BLaER1 treated with 17β-estradiol and CSF1 and Interleukin-3, amounts not matched to agents 10 nM and 100 nM (cell line): ENCODE measurements around the gene ZNF165.

Source experiments
- H3K27ac ChIP-seq, 11 experiments: shearing (Covaris generic); formaldehyde crosslinking; 2 replicates each; pipeline ENCODE4 v1.8.1; 2022
- H3K27me3 ChIP-seq, 11 experiments: shearing (Covaris generic); formaldehyde crosslinking; 2 replicates each; pipeline ENCODE4 v1.8.1; 2022
- H3K36me3 ChIP-seq, 11 experiments: shearing (Covaris generic); formaldehyde crosslinking; 2 replicates each; pipeline ENCODE4 v1.8.1; 2022
- H3K4me1 ChIP-seq, 10 experiments: shearing (Covaris generic); formaldehyde crosslinking; 2 replicates each; pipeline ENCODE4 v1.8.1; 2022
- H3K4me2 ChIP-seq, 11 experiments: shearing (Covaris generic); formaldehyde crosslinking; 2 replicates each; pipeline ENCODE4 v1.8.1; 2022
- H3K4me3 ChIP-seq, 10 experiments: shearing (Covaris generic); formaldehyde crosslinking; 2 replicates each; pipeline ENCODE4 v1.8.1; 2022
- H3K9ac ChIP-seq, 11 experiments: shearing (Covaris generic); formaldehyde crosslinking; 2 replicates each; pipeline ENCODE4 v1.8.1; 2022
- H3K9me3 ChIP-seq, 11 experiments: shearing (Covaris generic); formaldehyde crosslinking; replicated peaks in 1 of 11; 2 replicates each; pipeline ENCODE4 v1.8.1; 2022
- H4K20me1 ChIP-seq, 11 experiments: shearing (Covaris generic); formaldehyde crosslinking; 2 replicates each; pipeline ENCODE4 v1.8.1; 2022
- Cebpa-rat ChIP-seq, 11 experiments: shearing (Covaris generic); IDR thresholded peaks; 2 replicates each; pipeline ENCODE4 v1.8.1; 2022

Gene ZNF165

DNA sequence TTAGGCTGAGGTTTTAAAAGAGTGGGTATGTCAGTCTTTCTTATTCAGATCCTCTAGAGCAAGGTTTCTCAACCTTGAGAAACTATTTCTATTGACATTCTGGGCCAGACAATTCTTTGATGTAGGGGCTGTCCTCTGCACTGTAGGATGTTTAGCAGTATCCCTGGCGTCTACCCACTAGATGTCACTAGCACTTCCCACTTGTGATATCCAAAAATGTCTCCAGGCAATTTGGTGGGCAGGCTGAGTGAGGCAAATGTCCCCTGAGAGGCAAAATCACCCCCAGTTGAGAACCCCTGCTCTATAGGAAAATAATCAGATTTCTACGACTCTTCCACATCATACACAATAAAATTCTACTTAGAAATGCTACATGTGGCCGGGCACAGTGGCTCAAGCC is 53.6 kb downstream of the ZNF165 start:
- Histone ChIP-seq H3K9ac (peak overlapping the region in 6 of 11 experiments; percentile 24 to 66 (median 44); a peak in 7 of 22 replicates), H4K20me1 (peaks cover 3 to 44% (median 22%) of the 10 kb centered on the region in 11 experiments; a peak in 13 of 22 replicates), H3K4me1 (peaks cover 38 to 51% (median 44%) of the 10 kb centered on the region in 10 experiments), H3K36me3 (peaks cover 23 to 49% (median 42%) of the 10 kb centered on the region in 11 experiments), H3K27me3 (no peaks in the 10 kb centered on the region), H3K4me3 (peak overlapping the region in 1 of 10 experiments; percentile 20; a peak in 1 of 20 replicates), H3K27ac (peak overlapping the region in 4 of 11 experiments; percentile 58 to 75 (median 67); a peak in 6 of 22 replicates), H3K4me2 (peak overlapping the region; percentile 9 to 92 (median 41); a peak in 19 of 22 replicates), H3K9me3 (no peaks in the 10 kb centered on the region)
- no peak for TF ChIP-seq Cebpa-rat (IDR thresholded peaks at IDR 0.05)

DNA sequence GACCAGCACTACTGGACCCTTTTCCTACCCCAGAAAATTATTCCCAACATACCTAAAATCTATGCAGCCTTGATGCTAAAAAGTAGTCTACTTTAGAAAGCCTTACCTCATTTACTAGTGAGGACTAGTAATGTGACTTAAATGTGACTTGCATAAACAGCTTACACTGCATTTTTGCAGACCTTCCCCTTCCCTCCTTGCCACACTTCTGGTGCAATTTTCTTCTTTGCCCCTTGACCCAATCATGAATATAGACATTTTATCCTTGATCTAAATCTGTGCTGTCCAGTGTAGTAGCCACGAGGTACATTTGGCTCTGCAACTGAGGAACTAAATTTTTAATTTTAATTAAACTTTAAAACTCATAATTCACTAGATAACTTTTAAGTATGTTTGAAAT is 54.3 kb downstream of the ZNF165 start:
- H3K4me1 ChIP-seq: peaks cover 38 to 57% (median 45%) of the 10 kb centered on the region in 10 experiments
- H3K4me2 ChIP-seq: peak overlapping the region; percentile 9 to 92 (median 41); a peak in 19 of 22 replicates
- peak overlapping the region in 4 of 11 experiments; percentile 43 to 66 (median 54); a peak in 6 of 22 replicates for H3K9ac ChIP-seq
- H3K27me3 ChIP-seq: no peaks in the 10 kb centered on the region
- TF ChIP-seq Cebpa-rat (IDR thresholded peaks at IDR 0.05): no peak
- H3K36me3 ChIP-seq: peaks cover 16 to 42% (median 35%) of the 10 kb centered on the region in 11 experiments
- peaks cover 3 to 37% (median 20%) of the 10 kb centered on the region in 11 experiments; a peak in 12 of 22 replicates for H4K20me1 ChIP-seq
- peak overlapping the region in 2 of 10 experiments; percentile 12 to 20; a peak in 1 of 20 replicates for H3K4me3 ChIP-seq
- peak overlapping the region in 4 of 11 experiments; percentile 58 to 75 (median 67); a peak in 6 of 22 replicates for H3K27ac ChIP-seq
- H3K9me3 ChIP-seq: no peaks in the 10 kb centered on the region

DNA sequence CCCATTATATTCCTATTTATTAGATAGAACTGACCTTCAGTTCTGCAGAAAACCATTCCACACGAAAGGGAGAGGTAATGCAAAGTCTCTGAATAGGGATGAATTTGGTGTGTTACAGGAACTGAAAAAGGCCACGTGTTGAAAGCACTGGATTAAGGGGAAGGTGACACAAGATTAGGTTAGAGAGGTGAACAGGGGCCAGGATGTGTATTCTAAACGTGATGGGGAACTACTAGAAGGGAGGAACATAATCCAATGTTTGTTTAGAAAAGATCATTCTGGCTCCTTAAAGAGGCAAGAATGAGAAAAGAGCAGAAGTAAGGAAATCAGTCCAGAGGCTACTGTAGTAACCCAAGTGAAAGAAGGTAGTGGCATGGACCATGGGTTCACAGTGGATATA is 55.0 kb downstream of the ZNF165 start:
- Histone ChIP-seq H3K4me3 (peak overlapping the region; percentile 67 to 87 (median 76); a peak in 18 of 20 replicates), H3K27ac (peak overlapping the region in 9 of 11 experiments; percentile 87 to 99 (median 95); a peak in 16 of 22 replicates), H4K20me1 (peaks cover 3 to 30% (median 16%) of the 10 kb centered on the region in 11 experiments; a peak in 12 of 22 replicates), H3K9ac (peak overlapping the region; percentile 82 to 98 (median 94); a peak in 19 of 22 replicates), H3K27me3 (no peaks in the 10 kb centered on the region), H3K4me1 (peaks cover 43 to 64% (median 51%) of the 10 kb centered on the region in 10 experiments), H3K4me2 (peak overlapping the region; percentile 74 to 97 (median 88); a peak in 21 of 22 replicates), H3K36me3 (peaks cover 9 to 35% (median 28%) of the 10 kb centered on the region in 11 experiments; a peak in 21 of 22 replicates), H3K9me3 (no peaks in the 10 kb centered on the region)
- no peak for TF ChIP-seq Cebpa-rat (IDR thresholded peaks at IDR 0.05)

DNA sequence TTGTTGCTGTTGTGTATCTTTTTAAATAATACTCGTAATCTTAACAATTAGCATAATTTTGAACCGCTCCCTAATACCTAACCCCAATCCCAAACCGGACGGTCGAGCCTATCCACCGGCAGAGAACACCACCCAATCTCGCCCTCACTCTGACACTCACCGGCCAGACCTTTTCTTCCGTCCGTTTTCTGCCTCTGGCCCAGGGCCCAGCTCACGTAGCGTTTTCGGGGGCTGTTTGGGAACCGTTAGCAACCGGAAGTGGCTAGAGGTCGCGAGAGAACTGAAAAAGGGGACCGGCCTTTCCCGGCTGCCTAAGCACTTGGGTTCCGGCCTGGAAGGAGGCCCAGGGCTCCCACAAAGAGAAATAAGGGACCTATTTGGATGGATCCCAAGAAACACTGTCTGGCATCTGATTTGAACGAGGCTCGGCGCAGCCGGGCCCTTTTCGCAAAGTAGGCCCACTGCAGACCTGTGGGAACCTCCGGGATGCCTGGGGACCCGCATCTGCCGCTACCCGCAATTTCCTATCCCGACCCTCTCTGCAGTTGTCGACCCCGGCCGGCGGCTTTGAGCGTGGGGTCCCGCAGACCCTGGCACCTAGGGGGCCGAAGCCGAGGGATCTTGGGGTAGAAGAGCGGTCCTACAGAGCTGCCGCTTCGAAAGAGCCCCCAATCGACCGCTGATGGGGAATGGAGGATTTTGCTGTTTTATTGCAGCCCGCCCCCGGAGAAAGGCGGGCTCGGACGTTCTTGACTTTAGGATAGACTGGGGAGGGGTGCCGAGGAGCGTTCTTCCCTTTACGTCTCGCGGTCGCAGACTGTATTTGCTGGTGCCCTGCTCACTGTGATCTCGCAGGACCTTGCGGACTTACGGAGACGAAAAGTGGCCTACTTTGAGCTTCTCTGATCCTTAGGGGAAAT is 56.5 kb downstream of the ZNF165 start:
- peak overlapping the region; percentile 74 to 97 (median 88) for H3K4me2 ChIP-seq
- no peaks in the 10 kb centered on the region for H3K9me3 ChIP-seq
- no peaks in the 10 kb centered on the region for H3K27me3 ChIP-seq
- TF ChIP-seq Cebpa-rat (IDR thresholded peaks at IDR 0.05): no peak
- peaks cover 45 to 74% (median 57%) of the 10 kb centered on the region in 10 experiments for H3K4me1 ChIP-seq
- H3K9ac ChIP-seq: peak overlapping the region; percentile 82 to 98 (median 94)
- H3K27ac ChIP-seq: peak overlapping the region; percentile 85 to 99 (median 95)
- H3K4me3 ChIP-seq: peak overlapping the region; percentile 67 to 87 (median 76)
- peaks cover 3 to 19% (median 14%) of the 10 kb centered on the region in 11 experiments; a peak in 11 of 22 replicates for H4K20me1 ChIP-seq
- H3K36me3 ChIP-seq: peaks cover 0 to 21% (median 15%) of the 10 kb centered on the region in 11 experiments; a peak in 14 of 22 replicates

DNA sequence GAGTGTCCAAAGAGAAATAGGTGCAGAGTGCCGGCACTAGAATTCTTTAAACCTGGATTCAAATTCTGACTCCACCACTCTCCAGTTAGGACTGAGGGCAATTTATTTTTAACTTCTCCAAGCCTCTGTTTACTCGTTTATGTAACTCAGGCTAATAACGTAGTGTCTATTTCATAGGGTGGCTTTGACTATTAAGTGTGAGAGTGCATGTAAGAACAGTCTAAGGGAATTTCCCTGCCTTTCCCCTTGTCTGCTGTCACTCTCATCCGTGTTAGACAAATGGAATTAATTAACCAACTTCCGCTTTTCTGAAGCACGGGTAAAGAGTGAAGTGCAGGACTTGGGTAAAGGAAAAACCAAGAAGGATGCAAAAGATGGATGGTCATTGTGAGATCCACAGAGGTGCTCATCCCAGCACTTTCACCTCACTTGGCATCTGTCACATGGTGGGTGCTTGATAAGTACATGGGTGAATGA is 57.2 kb downstream of the ZNF165 start:
- no peak for TF ChIP-seq Cebpa-rat (IDR thresholded peaks at IDR 0.05)
- peak overlapping the region; percentile 67 to 87 (median 76) for H3K4me3 ChIP-seq
- peaks cover 45 to 71% (median 58%) of the 10 kb centered on the region in 10 experiments for H3K4me1 ChIP-seq
- no peaks in the 10 kb centered on the region for H3K9me3 ChIP-seq
- peak overlapping the region; percentile 85 to 99 (median 95) for H3K27ac ChIP-seq
- H3K27me3 ChIP-seq: no peaks in the 10 kb centered on the region
- H4K20me1 ChIP-seq: peaks cover under 1 to 16% (median 11%) of the 10 kb centered on the region in 11 experiments; a peak in 11 of 22 replicates
- peak overlapping the region; percentile 82 to 98 (median 94) for H3K9ac ChIP-seq
- peak overlapping the region; percentile 74 to 97 (median 88) for H3K4me2 ChIP-seq
- peaks cover 0 to 15% (median 10%) of the 10 kb centered on the region in 11 experiments; a peak in 13 of 22 replicates for H3K36me3 ChIP-seq
